Measurements from ENCODE around the gene KDM4C.
"Not testable (repeated sequence)": the region's sequence is repeated elsewhere in the genome, so short reads cannot be mapped to it uniquely, and the experiment has no call there.

Gene KDM4C

DNA sequence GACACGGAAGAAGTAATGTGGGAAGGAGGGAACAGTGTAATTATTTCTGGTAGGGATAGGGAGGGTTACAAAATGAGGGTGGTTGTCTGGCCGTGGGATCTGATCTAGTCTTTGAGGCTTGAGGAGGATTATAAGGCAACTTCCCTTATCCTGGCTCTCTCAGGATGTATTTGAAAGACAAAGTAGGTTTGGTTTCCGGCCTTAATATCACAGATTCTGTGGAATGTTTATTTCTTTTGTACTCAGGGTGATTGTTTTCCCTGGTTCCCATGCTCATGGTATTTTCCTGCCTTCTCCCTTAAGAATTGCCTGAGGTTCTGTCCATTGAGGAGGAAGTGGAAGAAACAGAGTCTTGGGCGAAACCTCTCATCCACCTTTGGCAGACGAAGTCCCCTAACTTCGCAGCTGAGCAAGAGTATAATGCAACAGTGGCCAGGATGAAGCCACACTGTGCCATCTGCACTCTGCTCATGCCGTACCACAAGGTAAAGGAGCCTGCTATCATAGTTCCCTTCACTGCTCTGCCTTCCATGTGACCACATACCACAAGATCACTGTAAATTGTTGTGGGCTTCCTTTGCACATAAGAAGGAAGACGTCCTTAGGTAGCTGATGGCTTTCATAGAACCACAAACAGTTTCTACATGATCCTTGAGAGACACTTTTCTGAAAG, 253.8 kb downstream of the KDM4C start:
- in situ Hi-C loops (cut with MboI; ENCODE audit: low sequenced_read_pairs) = no loop called here

DNA sequence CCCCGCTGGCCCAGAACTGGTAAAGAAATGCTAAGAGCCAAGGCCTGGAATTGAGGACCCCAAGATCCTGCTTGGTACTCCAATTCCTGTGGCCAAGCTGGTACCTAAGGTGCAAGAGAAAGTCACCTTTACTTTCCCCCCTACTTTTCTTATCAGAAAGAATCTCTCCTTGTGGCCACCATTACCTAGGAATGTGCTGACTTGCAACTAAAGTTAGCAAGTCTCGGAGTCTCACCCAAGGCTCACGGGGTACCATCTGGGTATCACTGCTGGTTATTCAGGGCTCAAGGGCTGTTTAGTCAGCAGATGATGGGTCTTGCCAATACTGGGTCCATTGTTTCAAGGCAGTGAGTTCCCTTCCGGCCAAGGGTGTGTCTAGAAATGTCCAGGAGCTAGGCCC, 270.2 kb downstream of the KDM4C start:
- in situ Hi-C loops (cut with MboI; ENCODE audit: low sequenced_read_pairs) = no loop called here

DNA sequence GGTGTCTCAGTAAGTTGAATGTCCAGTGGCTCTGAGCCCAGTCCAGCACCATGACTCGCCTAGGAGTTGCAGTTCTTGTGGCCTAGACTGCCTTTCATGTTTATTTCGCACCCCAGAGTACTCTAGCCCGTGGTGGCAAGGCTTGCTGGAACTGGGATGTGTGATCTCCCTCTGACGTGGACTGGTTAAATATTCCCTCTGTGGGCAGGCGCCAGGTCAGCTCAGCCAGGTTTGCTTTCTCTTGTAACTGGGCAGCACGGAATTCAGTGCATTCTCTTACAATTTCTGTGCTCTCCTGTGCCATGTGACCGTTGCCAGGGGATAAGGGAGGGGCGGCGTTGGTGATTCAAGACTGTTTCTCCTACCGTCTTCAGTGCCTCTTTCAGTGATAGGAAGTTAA, 270.8 kb downstream of the KDM4C start:
- in situ Hi-C loops (cut with MboI; ENCODE audit: low sequenced_read_pairs) = no loop called here

DNA sequence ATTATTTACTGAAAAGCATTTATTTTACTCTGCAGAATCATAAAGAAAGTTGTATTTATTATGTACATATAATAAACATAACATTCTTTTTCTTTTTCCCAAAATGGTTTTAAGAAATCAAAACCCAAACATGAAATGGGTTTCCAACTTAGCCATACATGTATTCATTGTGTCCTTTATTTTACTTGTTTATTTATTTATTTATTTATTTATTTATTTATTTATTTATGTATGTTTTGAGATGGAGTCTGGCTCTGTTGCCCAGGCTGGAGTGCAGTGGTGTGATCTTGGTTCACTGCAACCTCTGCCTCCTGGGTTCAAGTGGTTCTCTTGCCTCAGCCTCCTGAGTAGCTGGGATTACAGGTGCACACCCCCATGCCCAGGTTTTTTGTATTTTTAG, 273.2 kb downstream of the KDM4C start:
- in situ Hi-C loops (cut with MboI; ENCODE audit: low sequenced_read_pairs) = not testable (repeated sequence)

DNA sequence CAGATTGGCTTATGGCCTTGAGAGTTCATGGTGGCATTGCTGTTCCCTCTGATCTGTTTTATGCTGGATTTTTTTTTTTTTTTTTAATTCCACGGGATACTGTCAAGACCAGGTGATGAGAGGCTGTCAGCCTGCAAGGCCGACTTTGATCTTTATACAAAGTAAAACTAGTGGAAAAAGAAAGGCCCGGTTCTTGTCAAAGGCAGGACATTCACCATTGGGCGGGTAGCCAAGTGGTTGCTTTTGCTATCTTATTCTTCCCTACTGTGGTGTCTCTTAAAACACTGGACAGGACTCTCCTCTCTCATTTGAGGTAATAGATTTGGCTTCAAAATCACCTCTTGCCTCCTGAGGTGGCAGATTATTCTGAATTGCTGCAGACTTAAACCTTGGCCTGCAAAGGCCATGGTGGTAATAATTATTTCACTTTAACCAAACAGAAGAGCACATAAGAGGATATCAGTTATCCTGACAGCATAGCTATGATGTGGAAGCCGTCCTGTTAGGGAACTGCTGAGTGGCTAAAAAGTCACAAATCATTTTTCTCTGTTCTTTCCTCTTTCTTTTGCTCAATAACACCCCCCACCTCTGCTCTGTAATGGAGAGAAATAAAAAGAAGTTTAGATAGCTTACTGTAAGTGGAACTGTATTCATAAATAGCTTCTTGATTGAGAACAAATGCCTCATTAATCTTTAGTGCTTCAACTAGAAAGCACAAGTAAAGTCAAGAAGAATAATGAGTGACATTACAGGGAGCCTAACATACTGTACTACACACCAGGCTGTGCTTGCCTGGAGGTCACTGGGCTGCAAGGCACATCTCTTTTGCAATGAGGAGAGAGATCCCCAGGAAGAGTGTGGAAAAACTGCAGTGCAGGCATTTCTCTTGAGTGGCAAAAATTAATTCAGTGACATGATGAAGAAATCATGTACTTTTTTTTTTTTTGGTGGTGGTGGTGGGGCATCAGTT, 275.6 kb downstream of the KDM4C start:
- in situ Hi-C loops (cut with MboI; ENCODE audit: low sequenced_read_pairs) = no loop called here

DNA sequence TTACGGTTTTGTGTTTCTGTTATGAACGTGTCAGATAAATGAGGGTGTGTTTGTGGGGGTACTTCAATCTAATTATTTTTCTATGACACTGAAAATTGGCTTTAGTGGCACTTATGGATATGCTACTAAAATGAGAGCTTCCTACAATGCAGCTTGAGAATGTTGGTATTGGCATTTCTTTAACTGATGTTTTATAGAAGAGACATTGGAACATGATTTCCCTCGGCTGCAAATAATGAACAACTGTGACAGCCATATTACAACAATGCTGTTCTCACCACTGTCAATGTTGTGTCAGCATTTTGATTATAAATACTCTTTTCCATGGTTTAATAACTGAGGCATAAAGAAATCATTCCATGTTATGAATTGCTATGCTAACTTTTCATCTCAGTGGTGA, 279.4 kb downstream of the KDM4C start:
- in situ Hi-C loops (cut with MboI; ENCODE audit: low sequenced_read_pairs) = no loop called here

DNA sequence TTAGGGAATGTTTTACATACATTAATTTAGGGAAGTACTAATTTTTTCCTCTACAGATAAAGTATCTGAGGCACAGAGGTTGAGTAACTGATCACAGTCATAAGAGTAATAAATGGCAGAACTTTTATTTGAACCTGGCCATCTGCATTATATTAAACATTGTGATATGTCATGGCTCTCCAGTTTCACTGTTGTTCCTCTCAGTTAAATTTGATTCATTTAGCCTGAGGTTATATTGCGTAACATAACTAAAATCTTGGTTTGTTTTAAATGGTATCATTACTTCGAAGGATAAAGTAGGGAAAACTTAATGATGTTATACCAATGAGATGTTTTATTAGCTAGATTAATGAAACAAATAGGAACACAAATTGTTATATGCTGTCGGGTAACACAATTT, 284.4 kb downstream of the KDM4C start:
- in situ Hi-C loops (cut with MboI; ENCODE audit: low sequenced_read_pairs) = no loop called here

DNA sequence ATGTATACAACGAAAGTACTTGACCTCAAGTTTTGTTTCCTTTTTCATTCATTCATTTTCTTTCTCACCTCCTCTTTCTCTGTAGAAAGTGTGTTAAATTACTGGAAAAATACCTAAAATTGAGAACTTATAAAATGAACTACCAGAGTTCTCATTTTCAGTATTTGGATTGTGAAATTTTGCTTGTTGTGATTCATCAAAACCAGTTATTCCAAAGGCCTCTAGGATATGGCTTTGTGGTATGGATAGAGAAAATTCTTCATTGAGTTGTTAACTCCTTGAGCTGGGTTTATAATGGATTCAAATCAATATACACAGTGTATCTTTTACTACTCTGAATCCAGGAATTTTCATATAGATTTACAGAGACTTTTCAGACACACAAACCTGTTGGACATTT, 287.6 kb downstream of the KDM4C start:
- in situ Hi-C loops (cut with MboI; ENCODE audit: low sequenced_read_pairs) = no loop called here

DNA sequence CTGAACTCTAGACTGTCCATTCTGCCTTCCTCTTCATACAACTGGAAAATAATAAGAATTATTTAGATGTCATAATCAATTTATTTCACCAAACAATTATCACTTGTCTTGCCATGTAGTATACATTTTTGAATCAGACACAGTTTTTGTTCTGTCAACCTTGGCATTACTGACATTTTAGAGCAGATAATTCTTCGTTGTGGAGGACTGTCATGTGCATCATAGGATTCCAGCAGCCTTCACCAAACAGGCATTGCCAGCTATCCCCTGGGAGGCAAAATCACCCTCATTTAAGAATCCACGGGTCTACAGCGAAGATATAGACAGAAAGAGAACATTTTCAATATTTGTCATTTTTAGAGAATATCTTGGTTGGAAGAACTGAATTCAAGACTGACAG, 293.9 kb downstream of the KDM4C start:
- in situ Hi-C loops (cut with MboI; ENCODE audit: low sequenced_read_pairs) = loop anchor here (25.0 kb wide), 1 partner anchor 486 kb away; no protein-coding TSS in a partner anchor

DNA sequence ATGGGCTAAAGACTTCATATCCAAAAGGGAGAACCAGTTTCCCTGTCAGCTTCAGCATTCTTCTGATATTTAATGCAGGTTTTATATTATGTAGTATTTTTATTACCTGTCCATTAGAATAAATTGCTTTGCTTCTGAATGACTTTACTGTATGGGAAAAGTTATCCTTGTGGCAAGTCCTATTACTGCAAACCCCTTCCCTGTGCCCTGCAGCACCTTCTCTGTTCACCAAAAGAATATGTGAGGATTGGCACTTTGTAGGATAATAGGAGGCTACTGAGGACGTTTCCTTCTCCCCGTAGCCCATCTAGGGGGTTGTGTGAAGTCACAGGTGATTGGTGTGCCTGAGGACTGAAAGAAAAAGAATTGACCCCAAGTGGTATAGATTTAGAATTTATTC, 296.1 kb downstream of the KDM4C start:
- in situ Hi-C loops (cut with MboI; ENCODE audit: low sequenced_read_pairs) = loop anchor here (25.0 kb wide), 1 partner anchor 483 kb away; no protein-coding TSS in a partner anchor

DNA sequence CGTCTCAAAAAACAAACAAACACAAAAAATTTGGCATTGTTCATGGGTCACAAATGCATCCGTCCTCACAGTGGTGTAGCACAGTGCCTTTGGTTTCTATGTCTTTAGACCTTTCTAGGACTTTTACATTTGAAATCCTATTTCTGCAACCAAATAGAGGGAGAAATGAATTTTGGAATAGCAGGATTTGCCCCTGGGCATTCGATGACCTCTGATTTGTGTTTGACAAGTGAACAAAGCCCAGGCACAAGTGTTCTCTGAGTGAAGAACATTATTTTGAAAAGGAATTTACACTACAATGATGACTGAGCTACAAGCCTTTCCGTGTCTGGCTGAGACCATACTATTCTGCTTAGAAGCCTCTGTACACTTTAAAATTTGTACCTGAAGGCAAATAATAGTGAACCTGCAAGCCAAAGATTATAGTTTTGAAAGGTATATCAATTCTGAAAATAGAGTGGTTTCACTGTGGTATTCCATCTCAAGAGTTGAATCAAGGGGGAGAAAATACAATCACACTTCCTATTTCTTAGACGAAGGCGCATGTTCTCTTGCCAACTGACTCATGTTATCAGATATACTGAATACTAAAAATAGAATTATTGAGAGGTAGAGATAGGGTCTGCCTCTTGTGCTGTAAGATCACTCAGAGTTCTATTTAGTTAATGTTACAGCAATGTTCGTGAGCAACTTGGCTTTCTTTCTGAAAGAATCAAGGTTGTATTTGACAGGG, 297.6 kb downstream of the KDM4C start:
- in situ Hi-C loops (cut with MboI; ENCODE audit: low sequenced_read_pairs) = loop anchor here (25.0 kb wide), 1 partner anchor 482 kb away; no protein-coding TSS in a partner anchor

DNA sequence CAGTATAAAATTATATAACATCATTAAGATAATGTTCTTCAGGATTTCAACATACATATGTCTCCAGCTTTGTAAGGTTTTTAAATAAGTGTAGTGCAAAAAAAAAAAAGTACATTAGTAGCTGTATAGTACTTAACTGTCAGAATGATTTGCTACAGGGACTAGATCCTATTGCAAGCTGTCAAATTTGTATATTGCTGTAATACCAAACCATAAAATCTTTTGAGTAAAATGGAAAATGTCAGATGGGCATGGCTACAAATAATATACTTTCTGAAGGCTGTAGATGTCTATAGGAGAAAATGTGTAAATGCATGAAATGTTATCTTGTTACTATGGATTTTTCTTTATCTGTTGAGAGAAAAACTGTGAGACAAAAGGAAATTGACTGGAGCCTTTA, 298.5 kb downstream of the KDM4C start:
- in situ Hi-C loops (cut with MboI; ENCODE audit: low sequenced_read_pairs) = loop anchor here (25.0 kb wide), 1 partner anchor 481 kb away; no protein-coding TSS in a partner anchor

DNA sequence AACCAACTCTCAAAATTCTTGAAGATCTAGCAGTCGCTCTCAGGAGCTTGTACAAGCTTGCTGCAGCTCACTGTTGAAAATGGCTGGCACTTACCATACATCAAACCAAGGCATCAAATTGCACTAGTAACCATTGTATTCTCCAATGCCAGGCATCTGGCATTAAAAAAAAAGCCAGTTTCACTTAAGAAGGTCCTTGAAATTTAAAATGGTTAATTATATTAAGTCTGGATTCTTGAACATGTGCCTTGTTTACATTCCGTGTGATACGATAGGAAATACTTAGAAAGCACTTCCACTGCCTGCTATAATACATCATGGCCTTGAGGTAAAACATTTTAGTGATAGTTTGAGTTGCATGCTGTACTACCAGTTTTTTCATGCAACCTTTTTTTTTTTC, 300.7 kb downstream of the KDM4C start:
- in situ Hi-C loops (cut with MboI; ENCODE audit: low sequenced_read_pairs) = loop anchor here (25.0 kb wide), 1 partner anchor 479 kb away; no protein-coding TSS in a partner anchor

DNA sequence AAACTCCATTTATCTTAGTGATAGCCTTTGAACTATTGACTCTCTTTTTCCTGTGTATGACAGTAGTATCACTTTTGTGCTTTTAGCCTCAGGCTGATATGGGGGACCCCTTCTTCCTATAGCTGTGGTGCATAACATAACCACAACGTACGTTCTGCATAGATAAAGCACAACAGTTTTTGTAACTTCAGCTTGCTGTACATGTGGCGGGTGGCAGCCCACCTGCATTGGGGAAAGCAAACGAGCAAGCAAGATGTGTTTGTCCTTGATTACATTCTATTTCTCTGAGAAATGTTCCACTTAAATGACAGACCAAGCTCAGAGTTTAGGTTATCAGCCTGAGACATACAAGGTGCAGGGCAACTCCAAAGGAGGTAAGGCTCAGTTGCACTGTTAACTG, 309.4 kb downstream of the KDM4C start:
- in situ Hi-C loops (cut with MboI; ENCODE audit: low sequenced_read_pairs) = loop anchor here (25.0 kb wide), 1 partner anchor 470 kb away; no protein-coding TSS in a partner anchor

DNA sequence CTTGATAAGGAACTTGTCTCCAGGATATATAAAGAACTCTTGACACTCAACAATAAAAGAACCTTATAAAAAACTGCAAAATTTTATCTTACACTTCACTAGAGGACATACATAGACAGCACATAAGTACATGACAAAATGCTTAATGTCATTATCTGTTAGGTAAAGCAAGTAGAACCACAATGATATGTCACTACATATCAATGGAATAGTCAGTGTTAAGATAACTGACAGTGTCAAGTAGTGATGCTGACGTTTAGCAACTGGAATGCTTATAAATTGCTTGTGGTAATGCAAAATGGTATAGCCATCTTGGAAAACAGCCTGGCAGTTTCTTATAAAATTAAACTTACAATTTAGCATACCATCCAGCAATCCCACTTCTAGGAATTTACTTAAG, 314.1 kb downstream of the KDM4C start:
- in situ Hi-C loops (cut with MboI; ENCODE audit: low sequenced_read_pairs) = loop anchor here (25.0 kb wide), 1 partner anchor 465 kb away; no protein-coding TSS in a partner anchor

DNA sequence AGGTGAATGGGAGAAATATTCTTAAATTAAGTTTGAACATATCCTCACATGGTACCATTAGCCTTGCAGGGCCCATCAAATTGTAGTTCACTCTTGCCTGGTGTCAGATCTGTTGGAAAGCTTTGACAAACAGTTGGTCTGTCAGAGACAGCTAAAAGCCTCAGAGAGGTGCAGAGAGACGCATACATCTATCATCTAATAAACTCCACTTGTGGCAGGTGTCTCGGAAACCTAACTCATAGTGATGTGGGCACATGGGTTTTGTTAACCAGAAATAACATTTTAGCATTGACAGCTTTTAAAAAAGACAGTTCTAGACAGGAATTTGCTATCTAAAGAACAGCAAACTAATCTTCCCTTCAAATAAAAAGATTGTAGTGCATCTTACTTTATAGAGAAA, 315.9 kb downstream of the KDM4C start:
- in situ Hi-C loops (cut with MboI; ENCODE audit: low sequenced_read_pairs) = loop anchor here (25.0 kb wide), 1 partner anchor 464 kb away; no protein-coding TSS in a partner anchor

DNA sequence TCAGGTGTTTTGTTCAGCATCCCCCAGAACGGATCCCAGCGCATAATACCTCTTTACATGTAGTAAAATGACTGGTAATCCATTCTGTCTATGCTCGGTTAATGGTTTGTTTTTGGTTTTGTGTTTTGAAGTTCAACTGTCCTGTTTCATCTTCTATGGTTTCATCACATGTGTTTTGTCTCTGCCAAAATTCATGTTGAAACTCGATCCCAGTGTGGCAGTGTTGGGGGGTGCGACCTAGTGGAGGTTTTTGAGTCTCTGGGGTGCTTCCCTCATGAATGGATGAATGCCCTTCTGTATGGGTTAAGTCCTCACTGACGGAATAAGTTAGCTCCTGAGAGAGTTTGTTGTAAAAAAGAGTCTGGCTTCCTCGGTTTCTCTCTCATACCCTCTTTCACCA, 317.4 kb downstream of the KDM4C start:
- in situ Hi-C loops (cut with MboI; ENCODE audit: low sequenced_read_pairs) = no loop called here

DNA sequence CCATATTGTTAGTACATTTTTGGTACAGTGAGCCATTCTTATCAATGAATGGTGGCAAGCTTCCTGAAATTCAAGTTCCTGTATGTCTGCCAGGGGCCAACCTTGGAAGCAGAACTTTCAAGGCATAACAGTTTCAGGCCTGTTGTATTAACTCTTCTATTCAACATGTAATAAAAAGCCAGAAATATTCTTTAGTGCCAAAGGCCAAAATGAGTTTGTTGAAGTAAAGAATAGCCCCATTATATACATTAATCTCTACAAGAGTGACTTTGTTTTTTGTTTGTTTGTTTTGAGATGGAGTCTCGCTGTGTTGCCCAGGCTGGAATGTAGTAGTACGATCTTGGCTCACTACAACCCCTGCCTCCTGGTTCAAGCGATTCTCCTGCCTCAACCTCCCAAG, 321.3 kb downstream of the KDM4C start:
- in situ Hi-C loops (cut with MboI; ENCODE audit: low sequenced_read_pairs) = no loop called here

DNA sequence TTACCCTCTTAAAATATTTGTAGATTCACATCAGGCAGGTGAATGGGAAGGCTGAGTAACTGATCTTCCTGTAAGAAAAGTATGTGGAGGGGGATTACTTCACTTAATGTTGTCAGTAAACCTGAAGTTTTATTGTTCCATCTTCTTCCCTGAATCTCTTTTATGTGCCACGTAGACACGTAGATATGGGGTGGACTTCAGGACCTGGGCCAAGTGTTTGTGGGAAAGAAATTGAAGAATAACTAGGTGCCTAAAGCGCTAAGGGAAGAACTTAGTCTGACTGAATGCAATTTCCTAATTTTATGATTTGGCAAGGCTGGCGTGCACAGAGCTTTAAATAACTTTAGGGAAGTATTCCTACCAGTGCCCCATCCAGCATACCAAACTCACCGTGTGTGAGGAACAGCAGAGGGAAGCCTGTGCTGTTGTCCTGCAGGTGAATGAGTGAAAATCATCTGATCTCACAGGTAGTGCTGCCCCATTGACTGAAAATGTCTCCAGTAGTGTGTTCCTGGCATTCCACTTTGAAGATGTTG, 323.4 kb downstream of the KDM4C start:
- in situ Hi-C loops (cut with MboI; ENCODE audit: low sequenced_read_pairs) = no loop called here

DNA sequence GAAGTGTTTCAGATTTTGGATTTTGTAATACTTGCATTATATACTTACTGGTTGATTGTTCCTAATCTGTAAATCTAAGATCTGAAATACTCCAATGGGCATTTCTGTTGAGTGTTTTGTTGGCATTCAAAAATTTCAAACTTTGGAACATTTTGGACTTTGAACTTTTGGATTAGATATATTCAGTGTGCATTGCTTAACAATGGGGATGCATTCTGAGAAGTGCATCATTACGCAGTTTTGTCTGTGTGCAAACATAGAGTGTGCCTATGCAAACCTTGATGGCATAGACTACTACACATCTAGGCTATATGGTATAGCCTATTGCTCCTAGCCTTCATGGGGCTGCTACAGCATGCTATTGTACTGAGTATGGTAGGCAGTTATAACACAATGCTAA, 325.4 kb downstream of the KDM4C start:
- in situ Hi-C loops (cut with MboI; ENCODE audit: low sequenced_read_pairs) = no loop called here

DNA sequence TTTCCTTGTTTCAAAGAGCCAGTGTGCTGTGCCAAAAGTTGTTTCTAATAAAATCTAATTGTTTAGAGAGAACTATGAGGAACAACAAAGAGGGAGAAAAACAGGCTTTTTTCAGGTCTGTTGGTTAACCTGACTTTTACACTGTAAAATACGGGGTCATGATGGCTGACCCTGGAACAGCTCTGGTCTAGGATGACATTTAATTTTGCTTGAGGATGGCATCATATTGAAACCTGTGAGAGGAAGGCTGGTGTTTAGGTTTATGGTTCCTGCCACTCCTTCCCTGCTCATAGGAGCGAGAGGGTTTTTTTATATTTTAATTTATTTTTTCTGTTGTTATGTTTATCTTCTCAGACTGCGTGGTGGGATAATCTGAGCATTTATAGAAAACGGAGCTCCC, 327.6 kb downstream of the KDM4C start:
- in situ Hi-C loops (cut with MboI; ENCODE audit: low sequenced_read_pairs) = no loop called here
